ENCODE data around the gene TSPEAR. TPM values are rescaled to one million over a fixed set of nuclear protein-coding genes. Genes with fewer than 3 reads are reported as not detected.

TSPEAR gene
- polyA plus RNA-seq, 1 experiment: not detected

DNA sequence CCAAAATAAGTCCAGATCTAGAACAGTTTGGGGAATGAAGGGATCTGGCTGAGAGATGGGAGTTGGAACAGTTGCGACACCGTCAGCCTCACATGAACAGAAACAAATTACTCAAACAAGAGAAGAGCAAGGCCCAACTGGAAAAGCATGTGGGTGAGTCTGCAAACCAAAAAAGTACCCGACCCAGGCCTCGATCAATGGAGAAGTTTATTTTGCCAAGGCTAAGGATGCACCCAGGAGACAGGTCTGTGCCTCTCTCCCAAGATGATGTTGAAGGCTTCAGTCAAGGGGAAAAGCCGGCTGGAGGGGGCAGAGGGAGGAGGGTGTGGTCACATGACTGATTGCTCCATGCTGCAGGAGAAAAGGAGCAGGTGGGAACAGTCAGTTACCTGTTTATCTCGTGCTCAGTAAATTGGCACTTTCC, 213.7 kb downstream of the TSPEAR start:
- ChIA-PET CTCF (interaction anchor here (1.1 to 1.3 kb wide), 2 partner anchors 10 to 25 kb away, joined by 3 to 4 read pairs; no protein-coding TSS in a partner anchor), POLR2A (no interaction called here)
- DNase-seq (ENCODE audit: low read depth): no peak
- Histone ChIP-seq H3K36me3 (ENCODE audit: control insufficient read depth, insufficient read depth, low read length) (no peaks in the 10 kb centered on the region), H3K27me3 (ENCODE audit: control insufficient read depth, insufficient read depth, low read length) (no peaks in the 10 kb centered on the region; the same call in 1 of the 2 replicates), H3K4me3 (ENCODE audit: low read depth, low read length) (no peak overlapping the region)
- TF ChIP-seq, protein P1, sequence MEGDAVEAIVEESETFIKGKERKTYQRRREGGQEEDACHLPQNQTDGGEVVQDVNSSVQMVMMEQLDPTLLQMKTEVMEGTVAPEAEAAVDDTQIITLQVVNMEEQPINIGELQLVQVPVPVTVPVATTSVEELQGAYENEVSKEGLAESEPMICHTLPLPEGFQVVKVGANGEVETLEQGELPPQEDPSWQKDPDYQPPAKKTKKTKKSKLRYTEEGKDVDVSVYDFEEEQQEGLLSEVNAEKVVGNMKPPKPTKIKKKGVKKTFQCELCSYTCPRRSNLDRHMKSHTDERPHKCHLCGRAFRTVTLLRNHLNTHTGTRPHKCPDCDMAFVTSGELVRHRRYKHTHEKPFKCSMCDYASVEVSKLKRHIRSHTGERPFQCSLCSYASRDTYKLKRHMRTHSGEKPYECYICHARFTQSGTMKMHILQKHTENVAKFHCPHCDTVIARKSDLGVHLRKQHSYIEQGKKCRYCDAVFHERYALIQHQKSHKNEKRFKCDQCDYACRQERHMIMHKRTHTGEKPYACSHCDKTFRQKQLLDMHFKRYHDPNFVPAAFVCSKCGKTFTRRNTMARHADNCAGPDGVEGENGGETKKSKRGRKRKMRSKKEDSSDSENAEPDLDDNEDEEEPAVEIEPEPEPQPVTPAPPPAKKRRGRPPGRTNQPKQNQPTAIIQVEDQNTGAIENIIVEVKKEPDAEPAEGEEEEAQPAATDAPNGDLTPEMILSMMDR (IDR thresholded peaks at IDR 0.05; ENCODE audit: insufficient read depth, low read depth, low read length): no peak

DNA sequence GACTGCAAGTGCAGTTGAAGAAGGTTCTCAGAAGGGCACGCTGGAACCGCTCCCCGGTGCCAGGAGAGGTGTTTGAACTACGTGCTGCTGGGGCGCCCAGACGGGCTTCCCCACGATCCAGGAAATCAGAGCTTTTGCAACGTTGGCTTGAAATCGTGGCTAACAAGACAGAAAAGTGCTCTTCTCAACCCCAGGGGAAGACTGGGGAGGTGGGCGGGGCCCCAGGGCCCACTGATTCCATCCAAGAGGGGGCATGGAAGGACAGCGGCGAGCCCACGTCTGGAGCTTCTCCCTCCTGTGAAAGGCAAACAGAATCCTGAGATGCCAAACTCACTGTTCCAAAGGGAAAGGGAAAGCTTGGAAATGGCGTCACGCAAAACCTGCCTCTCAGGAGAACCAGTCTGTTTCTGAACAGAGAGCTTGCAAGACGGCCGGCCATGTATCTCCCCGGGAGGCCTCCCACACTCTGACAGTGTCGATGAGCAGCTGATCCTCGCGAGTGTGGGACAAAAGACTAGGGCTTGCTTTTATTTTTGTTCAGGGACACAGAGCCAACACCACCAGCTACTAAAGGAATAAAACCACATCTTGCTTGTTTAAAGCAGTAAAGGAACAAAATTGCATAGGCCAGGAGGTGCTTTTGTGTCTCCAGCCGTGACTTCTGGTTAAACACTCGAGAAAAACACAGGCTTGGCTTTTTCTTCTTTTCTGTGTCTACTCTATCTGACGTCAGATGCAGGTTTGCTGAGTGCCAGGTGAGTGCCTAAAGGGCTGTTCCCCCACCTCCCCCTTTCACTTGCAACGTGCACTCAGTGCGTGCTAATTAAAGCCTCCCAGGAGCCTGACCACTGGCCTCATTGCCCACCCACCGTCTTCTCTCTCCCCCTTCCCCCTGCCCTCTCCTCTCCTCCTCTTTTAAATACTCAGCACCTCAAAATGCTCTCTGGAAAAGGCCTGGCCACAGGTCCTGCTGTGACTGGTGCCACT, 214.5 kb downstream of the TSPEAR start:
- Histone ChIP-seq H3K27me3 (ENCODE audit: control insufficient read depth, insufficient read depth, low read length) (no peaks in the 10 kb centered on the region; the same call in 1 of the 2 replicates), H3K4me3 (ENCODE audit: low read depth, low read length) (no peak overlapping the region), H3K36me3 (ENCODE audit: control insufficient read depth, insufficient read depth, low read length) (no peaks in the 10 kb centered on the region)
- ChIA-PET CTCF (interaction anchor here (1.0 to 1.4 kb wide), 4 partner anchors 9 to 17 kb away, joined by 3 to 5 read pairs (median 4); no protein-coding TSS in a partner anchor), POLR2A (no interaction called here)
- TF ChIP-seq, protein P1 (IDR thresholded peaks at IDR 0.05; ENCODE audit: insufficient read depth, low read depth, low read length): no peak
- DNase-seq (ENCODE audit: low read depth): no peak

- Histone ChIP-seq H3K27me3 (ENCODE audit: control insufficient read depth, insufficient read depth, low read length) (no peaks in the 10 kb centered on the region; the same call in 1 of the 2 replicates), H3K36me3 (ENCODE audit: control insufficient read depth, insufficient read depth, low read length) (no peaks in the 10 kb centered on the region), H3K4me3 (ENCODE audit: low read depth, low read length) (no peak overlapping the region)
- POLR2A ChIA-PET: no interaction called here
- CTCF ChIA-PET: interaction anchor here (1.0 to 1.6 kb wide), 4 partner anchors 12 to 16 kb away, joined by 3 to 5 read pairs (median 4); no protein-coding TSS in a partner anchor
- no peak for DNase-seq (ENCODE audit: low read depth)
- TF ChIP-seq, protein P1 (IDR thresholded peaks at IDR 0.05; ENCODE audit: insufficient read depth, low read depth, low read length): no peak
These were observed 215.5 kb downstream of the TSPEAR start for GRCh38 chr21:44495611-44496563.

GRCh38 chr21:44494956-44495355, 216.4 kb downstream of the TSPEAR start:
- H3K27me3 ChIP-seq (ENCODE audit: control insufficient read depth, insufficient read depth, low read length): no peaks in the 10 kb centered on the region; the same call in 1 of the 2 replicates
- no peaks in the 10 kb centered on the region for H3K36me3 ChIP-seq (ENCODE audit: control insufficient read depth, insufficient read depth, low read length)
- no peak for DNase-seq (ENCODE audit: low read depth)
- no peak overlapping the region for H3K4me3 ChIP-seq (ENCODE audit: low read depth, low read length)
- TF ChIP-seq, protein P1 (IDR thresholded peaks at IDR 0.05; ENCODE audit: insufficient read depth, low read depth, low read length): no peak
- POLR2A ChIA-PET: no interaction called here
- CTCF ChIA-PET: interaction anchor here (1.0 to 1.6 kb wide), 2 partner anchors 15 to 155 kb away, joined by 3 to 5 read pairs; no protein-coding TSS in a partner anchor

Measured in BJ (cell line).